Measurements from ENCODE around the gene PRPF38B. TPM values are rescaled to one million over a fixed set of nuclear protein-coding genes. Genes with fewer than 3 reads are reported as not detected.
A peak's percentile ranks its signal among the peaks of the same experiment; 100 is the strongest.

PRPF38B gene
- polyA plus RNA-seq (2013, experiment 1 of 2), result 36.3 TPM
- 36.0 TPM for polyA plus RNA-seq (2013, experiment 2 of 2)

- Histone ChIP-seq H2BK5ac (ENCODE audit: low read depth, low read length, poor library complexity, severe bottlenecking) (peak within 1 kb of the TSS; percentile 75), H3K9ac (ENCODE audit: low read length) (peak within 1 kb of the TSS; percentile 97), H3K14ac (ENCODE audit: low read length in 2 of 2) (peak within 1 kb of the TSS in 1 of 2 experiments; percentile 96), H4K8ac (ENCODE audit: low read length) (peak within 1 kb of the TSS; percentile 88), H2BK15ac (ENCODE audit: low read depth, poor library complexity, severe bottlenecking) (peak within 1 kb of the TSS; percentile 89), H3K27me3 (ENCODE audit: control insufficient read depth in 1 of 2, insufficient read depth in 1 of 2, low read length in 2 of 2) (no peaks in the 10 kb centered on the region), H2BK120ac (ENCODE audit: low read depth, low read length) (peak within 1 kb of the TSS; percentile 86), H3K23ac (ENCODE audit: low read length in 2 of 2) (peak within 1 kb of the TSS in 1 of 2 experiments; percentile 95), H2BK12ac (ENCODE audit: low read length in 2 of 2) (peak within 1 kb of the TSS in 1 of 2 experiments; percentile 54), H3K4me1 (ENCODE audit: control insufficient read depth, insufficient read depth, low read depth, low read length) (no peaks in the 10 kb centered on the region), H3K18ac (ENCODE audit: low read depth in 1 of 2, low read length in 2 of 2) (peak within 1 kb of the TSS; percentile 96 to 98), H4K91ac (ENCODE audit: low read length) (peak within 1 kb of the TSS; percentile 67), H3K9me3 (ENCODE audit: control insufficient read depth, low read length) (no peaks in the 10 kb centered on the region), H3K4me3 (ENCODE audit: insufficient read depth in 1 of 2, low read depth in 1 of 2, low read length in 2 of 2) (peak within 1 kb of the TSS; percentile 93 to 99), H3K4ac (ENCODE audit: low read depth in 1 of 2, low read length in 2 of 2) (peak within 1 kb of the TSS; percentile 68 to 89), H3K4me2 (ENCODE audit: low read length, poor library complexity, severe bottlenecking) (peak within 1 kb of the TSS; percentile 82), H3K36me3 (ENCODE audit: control insufficient read depth in 1 of 2, insufficient read depth in 2 of 2, low read depth in 1 of 2, low read length in 2 of 2) (peaks cover 3 to 18% of the 10 kb centered on the region in 2 experiments), H3K79me1 (replicated peaks; ENCODE audit: low read length, poor library complexity, severe bottlenecking) (peaks cover 9% of the 10 kb centered on the region), H3K27ac (ENCODE audit: low read length, poor library complexity, severe bottlenecking) (peak within 1 kb of the TSS; percentile 95), H2AFZ (ENCODE audit: low read depth, low read length) (peak within 1 kb of the TSS; percentile 37), H2AK5ac (ENCODE audit: low read length, severe bottlenecking) (no peak within 1 kb of the TSS)
- peak; percentile 94 for DNase-seq
- under 1% methylated on average over 56 of the region's 59 CpGs for WGBS
Observed at GRCh38 chr1:108691942-108692723, at the start of gene PRPF38B. TSS of gene PRPF38B (plus strand) at chr1:108692310. CDS start at chr1:108692592, 282 bp downstream.

- Histone ChIP-seq H2BK15ac (ENCODE audit: low read depth, poor library complexity, severe bottlenecking) (no peak overlapping the region), H2BK120ac (ENCODE audit: low read depth, low read length) (no peak overlapping the region), H4K8ac (ENCODE audit: low read length) (no peak overlapping the region), H3K27me3 (ENCODE audit: control insufficient read depth in 1 of 2, insufficient read depth in 1 of 2, low read length in 2 of 2) (no peaks in the 10 kb centered on the region), H3K4me1 (ENCODE audit: control insufficient read depth, insufficient read depth, low read depth, low read length) (peaks cover 6% of the 10 kb centered on the region), H3K4me2 (ENCODE audit: low read length, poor library complexity, severe bottlenecking) (no peak overlapping the region), H4K91ac (ENCODE audit: low read length) (no peak overlapping the region), H3K9me3 (ENCODE audit: control insufficient read depth, low read length) (no peaks in the 10 kb centered on the region), H3K36me3 (ENCODE audit: control insufficient read depth in 1 of 2, insufficient read depth in 2 of 2, low read depth in 1 of 2, low read length in 2 of 2) (no peaks in the 10 kb centered on the region), H3K23ac (ENCODE audit: low read length in 2 of 2) (no peak overlapping the region), H3K4ac (ENCODE audit: low read depth in 1 of 2, low read length in 2 of 2) (no peak overlapping the region), H3K27ac (ENCODE audit: low read length, poor library complexity, severe bottlenecking) (no peak overlapping the region), H3K79me1 (replicated peaks; ENCODE audit: low read length, poor library complexity, severe bottlenecking) (no peaks in the 10 kb centered on the region), H2BK12ac (ENCODE audit: low read length in 2 of 2) (no peak overlapping the region), H3K4me3 (ENCODE audit: insufficient read depth in 1 of 2, low read depth in 1 of 2, low read length in 2 of 2) (no peak overlapping the region), H2AK5ac (ENCODE audit: low read length, severe bottlenecking) (no peak overlapping the region), H2AFZ (ENCODE audit: low read depth, low read length) (no peak overlapping the region), H2BK5ac (ENCODE audit: low read depth, low read length, poor library complexity, severe bottlenecking) (no peak overlapping the region), H3K9ac (ENCODE audit: low read length) (no peak overlapping the region), H3K18ac (ENCODE audit: low read depth in 1 of 2, low read length in 2 of 2) (no peak overlapping the region), H3K14ac (ENCODE audit: low read length in 2 of 2) (no peak overlapping the region)
- 42% methylated on average over 3 of the region's 3 CpGs for WGBS
- peak; percentile 71 for DNase-seq
Observed at GRCh38 chr1:108643492-108644335, 48.4 kb upstream of the PRPF38B start.

GRCh38 chr1:108644984-108645383 lies 47.1 kb upstream of the PRPF38B start:
- H3K4me2 ChIP-seq (ENCODE audit: low read length, poor library complexity, severe bottlenecking), result no peak overlapping the region
- WGBS, result 81% methylated on average over 7 of the region's 7 CpGs
- no peak for DNase-seq

More at GRCh38 chr1:108644984-108645383, 47.1 kb upstream of the PRPF38B start:
- Histone ChIP-seq H2BK12ac (ENCODE audit: low read length in 2 of 2) (peak overlapping the region; percentile 22 to 61), H3K14ac (ENCODE audit: low read length in 2 of 2) (no peak overlapping the region), H3K18ac (ENCODE audit: low read depth in 1 of 2, low read length in 2 of 2) (peak overlapping the region in 1 of 2 experiments; percentile 50), H2AFZ (ENCODE audit: low read depth, low read length) (no peak overlapping the region), H2BK15ac (ENCODE audit: low read depth, poor library complexity, severe bottlenecking) (no peak overlapping the region), H2AK5ac (ENCODE audit: low read length, severe bottlenecking) (no peak overlapping the region), H4K8ac (ENCODE audit: low read length) (no peak overlapping the region), H2BK120ac (ENCODE audit: low read depth, low read length) (no peak overlapping the region), H3K79me1 (replicated peaks; ENCODE audit: low read length, poor library complexity, severe bottlenecking) (no peaks in the 10 kb centered on the region), H3K36me3 (ENCODE audit: control insufficient read depth in 1 of 2, insufficient read depth in 2 of 2, low read depth in 1 of 2, low read length in 2 of 2) (no peaks in the 10 kb centered on the region), H3K4ac (ENCODE audit: low read depth in 1 of 2, low read length in 2 of 2) (no peak overlapping the region), H3K27me3 (ENCODE audit: control insufficient read depth in 1 of 2, insufficient read depth in 1 of 2, low read length in 2 of 2) (no peaks in the 10 kb centered on the region), H3K23ac (ENCODE audit: low read length in 2 of 2) (no peak overlapping the region), H2BK5ac (ENCODE audit: low read depth, low read length, poor library complexity, severe bottlenecking) (no peak overlapping the region), H3K27ac (ENCODE audit: low read length, poor library complexity, severe bottlenecking) (no peak overlapping the region), H3K9me3 (ENCODE audit: control insufficient read depth, low read length) (no peaks in the 10 kb centered on the region), H3K4me3 (ENCODE audit: insufficient read depth in 1 of 2, low read depth in 1 of 2, low read length in 2 of 2) (no peak overlapping the region), H4K91ac (ENCODE audit: low read length) (no peak overlapping the region), H3K4me1 (ENCODE audit: control insufficient read depth, insufficient read depth, low read depth, low read length) (peaks cover 6% of the 10 kb centered on the region), H3K9ac (ENCODE audit: low read length) (no peak overlapping the region)
